Measurements from ENCODE around the gene ZSCAN5A. TPM values are rescaled to one million over a fixed set of nuclear protein-coding genes. Genes with fewer than 3 reads are reported as not detected.

Gene ZSCAN5A
- total and polyA plus RNA-seq, 9 of the 15 experiments (the other 6 are each of a cell fraction or from before 2014, with no cell fraction given) = 5.8 to 15.3 (median 11.8) TPM

DNA sequence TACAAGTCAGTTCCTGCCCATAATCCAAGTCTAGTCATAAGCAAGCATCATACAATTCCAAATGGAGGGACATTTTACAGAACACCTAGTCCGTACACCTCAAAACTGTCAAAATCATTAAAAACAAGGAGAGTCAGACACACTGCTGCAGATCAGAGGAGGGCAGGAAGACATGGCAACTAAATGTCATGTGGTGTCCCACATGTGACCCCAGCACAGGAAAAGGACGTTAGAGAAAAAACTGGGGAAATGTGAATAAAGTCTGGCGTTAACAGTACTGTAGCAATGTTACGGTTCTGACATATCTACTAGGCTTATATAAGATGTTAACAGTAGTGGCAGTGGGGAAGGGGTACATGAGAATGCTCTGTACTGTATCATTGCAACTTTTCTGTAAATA lies 2.3 kb downstream of the ZSCAN5A start:
- intact Hi-C loops (cut with micrococcal nuclease) (loop anchor here (5.0 kb wide), 1 partner anchor 40 kb away; no protein-coding TSS in a partner anchor), in situ Hi-C loops (cut with MboI) (loop anchor here (25.0 kb wide), 1 partner anchor 675 kb away; the partner anchor contains the start of genes CCDC106, ZNF580 and ZNF581)
- ChIA-PET CTCF (ENCODE audit: low intra/inter-chr PET ratio) (no interaction called here), POLR2A (no interaction called here)
- Histone ChIP-seq H4K20me1 (replicated peaks; ENCODE audit: control insufficient read depth, insufficient read depth, low read length) (no peaks in the 10 kb centered on the region), H3K27ac (ENCODE audit: extremely low read depth, low read depth, low read length) (no peak overlapping the region), H2AFZ (ENCODE audit: low read depth, low read length) (no peak overlapping the region), H3K27me3 (ENCODE audit: control insufficient read depth in 2 of 2, insufficient read depth in 2 of 2, low read length in 2 of 2) (no peaks in the 10 kb centered on the region), H3K9me3 (replicated peaks; ENCODE audit: control insufficient read depth, insufficient read depth, low read depth, low read length) (peaks cover 3% of the 10 kb centered on the region; the same call in 1 of the 2 replicates), H3K79me2 (ENCODE audit: control insufficient read depth, insufficient read depth, low read length) (peaks cover 12% of the 10 kb centered on the region), H3K9me1 (ENCODE audit: control insufficient read depth, insufficient read depth, low read length) (no peaks in the 10 kb centered on the region), H3K4me3 (no peak overlapping the region), H3K36me3 (ENCODE audit: control insufficient read depth, insufficient read depth, low read length) (peaks cover 34% of the 10 kb centered on the region), H3K9ac (ENCODE audit: insufficient read depth in 1 of 2, low read depth in 2 of 2, low read length in 2 of 2) (no peak overlapping the region), H3K4me1 (replicated peaks in 1 of 2; ENCODE audit: control insufficient read depth in 2 of 2, insufficient read depth in 2 of 2, low read length in 2 of 2) (peaks cover 16 to 21% of the 10 kb centered on the region in 2 experiments), H3K4me2 (ENCODE audit: insufficient read depth, low read length) (no peak overlapping the region)
- FAIRE-seq = no peak
- no peak for DNase-seq (ENCODE audit: extremely low read depth in 1 of 4, low spot score in 3 of 4)
- no TSS peak for BruUV-seq (replicated peaks)
- TF ChIP-seq MTA2 (IDR thresholded peaks at IDR 0.05; ENCODE audit: low read depth) = no peak
- TF ChIP-seq, protein P1, sequence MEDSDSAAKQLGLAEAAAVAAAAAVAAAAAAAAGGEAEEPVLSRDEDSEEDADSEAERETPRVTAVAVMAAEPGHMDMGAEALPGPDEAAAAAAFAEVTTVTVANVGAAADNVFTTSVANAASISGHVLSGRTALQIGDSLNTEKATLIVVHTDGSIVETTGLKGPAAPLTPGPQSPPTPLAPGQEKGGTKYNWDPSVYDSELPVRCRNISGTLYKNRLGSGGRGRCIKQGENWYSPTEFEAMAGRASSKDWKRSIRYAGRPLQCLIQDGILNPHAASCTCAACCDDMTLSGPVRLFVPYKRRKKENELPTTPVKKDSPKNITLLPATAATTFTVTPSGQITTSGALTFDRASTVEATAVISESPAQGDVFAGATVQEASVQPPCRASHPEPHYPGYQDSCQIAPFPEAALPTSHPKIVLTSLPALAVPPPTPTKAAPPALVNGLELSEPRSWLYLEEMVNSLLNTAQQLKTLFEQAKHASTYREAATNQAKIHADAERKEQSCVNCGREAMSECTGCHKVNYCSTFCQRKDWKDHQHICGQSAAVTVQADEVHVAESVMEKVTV (CRISPR knock-in tag; IDR thresholded peaks at IDR 0.05) = no peak
- no peak for TF ChIP-seq SP2 (IDR thresholded peaks at IDR 0.05; ENCODE audit: extremely low read depth, low read depth, low read length, poor library complexity, severe bottlenecking)
- no peak for TF ChIP-seq RBM39 (optimal IDR thresholded peaks at IDR 0.05; ENCODE audit: low read depth, low read length)
- TF ChIP-seq ZNF324 (CRISPR knock-in tag; IDR thresholded peaks at IDR 0.05) = no peak
- TF ChIP-seq ZFPM2 (CRISPR knock-in tag; IDR thresholded peaks at IDR 0.05) = no peak
- TF ChIP-seq ZNF184 (CRISPR knock-in tag; IDR thresholded peaks at IDR 0.05) = no peak
- no peak for TF ChIP-seq KDM2B (CRISPR knock-in tag; IDR thresholded peaks at IDR 0.05)
- TF ChIP-seq ZNF384 (IDR thresholded peaks at IDR 0.05; ENCODE audit: low read depth, low read length) = no peak
- TF ChIP-seq ZNF77 (CRISPR knock-in tag; IDR thresholded peaks at IDR 0.05) = no peak
- no peak for TF ChIP-seq LCOR (CRISPR knock-in tag; IDR thresholded peaks at IDR 0.05)
- TF ChIP-seq, protein P2, sequence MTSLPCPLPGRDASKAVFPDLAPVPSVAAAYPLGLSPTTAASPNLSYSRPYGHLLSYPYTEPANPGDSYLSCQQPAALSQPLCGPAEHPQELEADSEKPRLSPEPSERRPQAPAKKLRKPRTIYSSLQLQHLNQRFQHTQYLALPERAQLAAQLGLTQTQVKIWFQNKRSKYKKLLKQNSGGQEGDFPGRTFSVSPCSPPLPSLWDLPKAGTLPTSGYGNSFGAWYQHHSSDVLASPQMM (CRISPR knock-in tag; IDR thresholded peaks at IDR 0.05) = no peak
- 92% methylated on average over 4 of the region's 4 CpGs for WGBS (ENCODE audit: insufficient coverage, low coverage, missing lambda C conversion rate)
- ATAC-seq = no peak

Data from K562 (cell line).